GM12878 (cell line): Measurements from ENCODE around the gene CAMTA1. TPM values are rescaled to one million over a fixed set of nuclear protein-coding genes. Genes with fewer than 3 reads are reported as not detected.

Source experiments
- ATAC-seq: fragments of 200-7000 bp; cut with Tn5 transposase; 3 replicates; pipeline ENCODE4 v1.9.1; 2020; ENCODE audit warnings: mild to moderate bottlenecking, moderate library complexity
- BruUV-seq: library from RNA; stranded (reverse); fragments of 400-500 nt; replicated peaks from 2 replicates; lab custom pipeline; 2021; lab: Mats Ljungman, UMichigan
- CTCF ChIA-PET: fragments of 300-600 bp; sonication (Branson Sonifier 250); formaldehyde crosslinking; extraction: SDS; loops from one replicate; lab custom pipeline; 2021; ENCODE audit warnings: inconsistent platforms; lab: Yijun Ruan, JAX
- POLR2A ChIA-PET: fragments of 350-600 bp; formaldehyde crosslinking; extraction: SDS; loops from one replicate; lab custom pipeline; 2021; ENCODE audit warnings: inconsistent platforms; lab: Charles Lee
- RAD21 ChIA-PET: fragments of 300-600 bp; sonication (Branson Sonifier 250); formaldehyde crosslinking; loops from one replicate; lab custom pipeline; 2023; ENCODE audit warnings: antibody characterized with exemption; ENCODE audit not compliant: unreplicated experiment; lab: Charles Lee
- SMC1A ChIA-PET: fragments of 300-600 bp; sonication (Branson Sonifier 250); formaldehyde crosslinking; loops from one replicate; lab custom pipeline; 2023; ENCODE audit not compliant: unreplicated experiment, uncharacterized antibody; lab: Charles Lee
- DNase-seq: peaks from one replicate; pipeline ENCODE4 v3.0.0-alpha.2; 2011; ENCODE audit warnings: low read depth, low spot score
- FAIRE-seq: peaks from 3 replicates; lab custom pipeline; 2011; peaks lifted over from hg19 to GRCh38; lab: Jason Lieb, UNC
- H2AFZ ChIP-seq: 2 replicates; pipeline ENCODE4 v1.6.0; 2011; ENCODE audit warnings: low read depth, low read length, control low read depth; ENCODE audit not compliant: control insufficient read depth
- H3K27ac ChIP-seq: 2 replicates; pipeline ENCODE4 v1.5.1; 2011; ENCODE audit warnings: control low read depth; ENCODE audit not compliant: control insufficient read depth, insufficient read depth
- H3K27me3 ChIP-seq, 2 experiments: replicated peaks in 1 of 2; 2 replicates each; pipeline versions ENCODE4 v1.6.0 to v1.6.1; 2011; ENCODE audit warnings: low read length in 1 of 2; ENCODE audit not compliant: control insufficient read depth in 2 of 2, insufficient read depth in 2 of 2
- H3K36me3 ChIP-seq, 2 experiments: 2 replicates each; pipeline ENCODE4 v1.5.1; 2011; ENCODE audit warnings: low read length in 1 of 2; ENCODE audit not compliant: control insufficient read depth in 2 of 2, insufficient read depth in 2 of 2
- H3K4me1 ChIP-seq: 2 replicates; pipeline ENCODE4 v1.6.1; 2011; ENCODE audit warnings: mild to moderate bottlenecking, low read length, moderate library complexity, mixed read lengths; ENCODE audit not compliant: control insufficient read depth, insufficient read depth
- H3K4me2 ChIP-seq: 2 replicates; pipeline ENCODE4 v1.6.0; 2011; ENCODE audit warnings: control low read depth; ENCODE audit not compliant: control insufficient read depth, insufficient read depth
- H3K4me3 ChIP-seq: fragments of 200-600 bp; sonication (generic); 2 replicates; pipeline ENCODE4 v1.5.1; 2016
- H3K79me2 ChIP-seq: 2 replicates; pipeline ENCODE4 v1.6.0; 2011; ENCODE audit warnings: low read length; ENCODE audit not compliant: control insufficient read depth, insufficient read depth
- H3K9ac ChIP-seq: 2 replicates; pipeline ENCODE4 v1.8.0; 2011; ENCODE audit warnings: low read length, control low read depth, mixed read lengths; ENCODE audit not compliant: control insufficient read depth, insufficient read depth
- H3K9me3 ChIP-seq: replicated peaks from 3 replicates; pipeline ENCODE4 v1.5.1; 2011; ENCODE audit warnings: mild to moderate bottlenecking, low read length; ENCODE audit not compliant: control insufficient read depth, insufficient read depth
- H4K20me1 ChIP-seq: 2 replicates; pipeline ENCODE4 v1.6.0; 2011; ENCODE audit not compliant: control insufficient read depth, insufficient read depth
- E4F1 ChIP-seq: fragments of 450-650 bp; IDR thresholded peaks from 2 replicates; pipeline ENCODE4 v1.6.1; 2018; ENCODE audit warnings: borderline replicate concordance, mild to moderate bottlenecking; ENCODE audit not compliant: partially characterized antibody
- JUNB ChIP-seq: IDR thresholded peaks from 2 replicates; pipeline ENCODE4 v1.6.1; 2016; ENCODE audit warnings: antibody characterized with exemption, mild to moderate bottlenecking
- SIX5 ChIP-seq: IDR thresholded peaks from 2 replicates; pipeline ENCODE4 v1.6.1; 2011; ENCODE audit warnings: mild to moderate bottlenecking, low read depth, low read length, moderate library complexity; ENCODE audit not compliant: severe bottlenecking
- SREBF2 ChIP-seq: IDR thresholded peaks from 2 replicates; pipeline ENCODE4 v1.6.1; 2012; ENCODE audit warnings: mild to moderate bottlenecking, low read length
- ZNF622 ChIP-seq: fragments of 450-650 bp; IDR thresholded peaks from 2 replicates; pipeline ENCODE4 v1.6.1; 2017; ENCODE audit warnings: mild to moderate bottlenecking, inconsistent platforms
- WGBS: methylation state at CpG from one replicate; pipeline ENCODE4 v1.1.6; 2016; ENCODE audit warnings: low lambda C conversion rate; ENCODE audit not compliant: insufficient replicate concordance, insufficient coverage; ENCODE audit errors: missing lambda C conversion rate; 5-methylcytosine and 5-hydroxymethylcytosine counted together
- in situ Hi-C: fragments of 300-500 bp; cut with MboI; formaldehyde crosslinking; loops from 9 replicates; pipeline ENCODE4 v1.14.3; 2018; ENCODE audit warnings: mixed read lengths
- intact Hi-C: fragments of 100-400 bp; cut with micrococcal nuclease; formaldehyde crosslinking; loops from one replicate; pipeline ENCODE4 v1.14.2; 2022; ENCODE audit not compliant: unreplicated experiment
- polyA plus RNA-seq, 11 experiments: library from polyadenylated mRNA; depleted of rRNA in 4 of 11; unstranded in 6 of 11; stranded (reverse) in 5 of 11; fragments of >200 nt; fragmentation: Nextera tagmentation in 4 of 11; fragmentation: Illumina TruSeq in 1 of 11; extraction: Ambion mirVana in 4 of 11; extraction: Trizol in 1 of 11; gene quantifications; 1 replicate in 1 of 11; 2 replicates in 10 of 11; pipeline versions ENCODE4 v1.2.1 to v1.2.3, GENCODE V29; 2011 to 2016; ENCODE audit warnings: inconsistent platforms in 2 of 11, missing spikeins in 2 of 11, low read depth in 1 of 11
- total RNA-seq, 4 experiments: library from RNA; depleted of rRNA in 3 of 4; stranded (reverse); fragments of >200 nt in 3 of 4; fragmentation: Illumina TruSeq in 1 of 4; extraction: Trizol in 1 of 4; gene quantifications; 2 replicates each; pipeline versions ENCODE4 v1.2.1 to v1.2.3, GENCODE V29; 2013 to 2021

CAMTA1 gene
- total and polyA plus RNA-seq, 10 of the 15 experiments (the other 5 are each of a cell fraction or from before 2014, with no cell fraction given), result 37.7 to 148 (median 76.4) TPM

- intact Hi-C loops, result no loop called here
- Histone ChIP-seq H3K4me3 (no peak overlapping the region), H3K4me1 (no peaks in the 10 kb centered on the region), H2AFZ (no peak overlapping the region), H3K9me3 (no peaks in the 10 kb centered on the region; the same call in 2 of the 3 replicates), H3K27me3 (no peaks in the 10 kb centered on the region; a peak in 2 of 4 replicates), H3K36me3 (no peaks in the 10 kb centered on the region), H3K4me2 (no peak overlapping the region), H3K79me2 (no peaks in the 10 kb centered on the region), H3K9ac (no peak overlapping the region), H4K20me1 (no peaks in the 10 kb centered on the region), H3K27ac (no peak overlapping the region)
- ChIA-PET RAD21 (no interaction called here), POLR2A (no interaction called here), SMC1A (interaction anchor here (0.8 kb wide), 1 partner anchor 66 kb away, joined by 3 read pairs; no protein-coding TSS in a partner anchor), CTCF (interaction anchor here (1.7 kb wide), 1 partner anchor 14 kb away, joined by 5 read pairs; no protein-coding TSS in a partner anchor)
- in situ Hi-C loops, result no loop called here
- FAIRE-seq (no peak), ATAC-seq (no peak), DNase-seq (no peak)
- 36% methylated on average over 17 of the region's 17 CpGs for WGBS
- TF ChIP-seq E4F1, result no peak
- no peak for TF ChIP-seq SREBF2
- TF ChIP-seq ZNF622, result no peak
- TF ChIP-seq JUNB, result no peak
- no peak for TF ChIP-seq SIX5
- BruUV-seq, result no TSS peak
Measured at GRCh38 chr1:7084232-7084894, 299.1 kb downstream of the CAMTA1 start.
